ENCODE results near the gene OR13J1. TPM values are rescaled to one million over a fixed set of nuclear protein-coding genes. Genes with fewer than 3 reads are reported as not detected.

OR13J1 gene
- total RNA-seq, 1 donor: not detected

DNA sequence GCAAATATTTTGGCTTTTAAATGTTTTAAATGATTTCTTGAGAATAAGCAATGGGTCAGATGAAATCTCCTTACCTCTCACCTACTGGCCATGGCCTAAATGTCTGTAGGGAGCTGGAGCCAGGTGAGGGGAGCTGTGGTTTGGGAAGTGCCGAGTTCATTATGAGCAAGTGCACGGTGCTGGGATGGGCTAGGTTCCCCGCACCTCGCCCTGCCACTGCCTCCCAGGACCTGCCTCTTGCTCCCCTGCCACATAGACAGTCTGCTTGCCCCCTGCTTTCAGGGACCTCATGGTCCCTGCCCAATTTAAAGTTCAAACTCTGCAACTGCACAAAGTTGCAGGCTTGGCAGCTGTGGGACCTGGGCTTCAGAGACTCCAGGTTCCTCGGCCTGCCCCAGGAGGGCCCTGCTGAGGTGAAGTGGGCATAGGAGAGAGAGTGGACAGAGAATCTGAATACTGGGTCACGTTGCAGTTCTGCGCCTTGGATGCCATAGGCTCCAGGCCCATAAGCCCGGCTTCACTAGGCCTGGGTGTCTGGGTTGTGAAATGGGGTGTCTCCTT lies 5.4 kb downstream of the OR13J1 start:
- H3K4me3 ChIP-seq (ENCODE audit: low read depth, low read length): no peak overlapping the region
- no peak for DNase-seq (ENCODE audit: low read depth)
- TF ChIP-seq, protein P1, sequence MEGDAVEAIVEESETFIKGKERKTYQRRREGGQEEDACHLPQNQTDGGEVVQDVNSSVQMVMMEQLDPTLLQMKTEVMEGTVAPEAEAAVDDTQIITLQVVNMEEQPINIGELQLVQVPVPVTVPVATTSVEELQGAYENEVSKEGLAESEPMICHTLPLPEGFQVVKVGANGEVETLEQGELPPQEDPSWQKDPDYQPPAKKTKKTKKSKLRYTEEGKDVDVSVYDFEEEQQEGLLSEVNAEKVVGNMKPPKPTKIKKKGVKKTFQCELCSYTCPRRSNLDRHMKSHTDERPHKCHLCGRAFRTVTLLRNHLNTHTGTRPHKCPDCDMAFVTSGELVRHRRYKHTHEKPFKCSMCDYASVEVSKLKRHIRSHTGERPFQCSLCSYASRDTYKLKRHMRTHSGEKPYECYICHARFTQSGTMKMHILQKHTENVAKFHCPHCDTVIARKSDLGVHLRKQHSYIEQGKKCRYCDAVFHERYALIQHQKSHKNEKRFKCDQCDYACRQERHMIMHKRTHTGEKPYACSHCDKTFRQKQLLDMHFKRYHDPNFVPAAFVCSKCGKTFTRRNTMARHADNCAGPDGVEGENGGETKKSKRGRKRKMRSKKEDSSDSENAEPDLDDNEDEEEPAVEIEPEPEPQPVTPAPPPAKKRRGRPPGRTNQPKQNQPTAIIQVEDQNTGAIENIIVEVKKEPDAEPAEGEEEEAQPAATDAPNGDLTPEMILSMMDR (IDR thresholded peaks at IDR 0.05; ENCODE audit: insufficient read depth, low read length): no peak

- TF ChIP-seq, protein P1 (IDR thresholded peaks at IDR 0.05; ENCODE audit: insufficient read depth, low read length): no peak
- no peak for DNase-seq (ENCODE audit: low read depth)
- H3K4me3 ChIP-seq (ENCODE audit: low read depth, low read length): no peak overlapping the region
Observed at GRCh38 chr9:35863583-35863982, 6.6 kb downstream of the OR13J1 start.

- H3K4me3 ChIP-seq (ENCODE audit: low read depth, low read length): no peak overlapping the region
- TF ChIP-seq, protein P1 (IDR thresholded peaks at IDR 0.05; ENCODE audit: insufficient read depth, low read length): no peak
- DNase-seq (ENCODE audit: low read depth): no peak
Observed at GRCh38 chr9:35862328-35862727, 7.9 kb downstream of the OR13J1 start.

DNA sequence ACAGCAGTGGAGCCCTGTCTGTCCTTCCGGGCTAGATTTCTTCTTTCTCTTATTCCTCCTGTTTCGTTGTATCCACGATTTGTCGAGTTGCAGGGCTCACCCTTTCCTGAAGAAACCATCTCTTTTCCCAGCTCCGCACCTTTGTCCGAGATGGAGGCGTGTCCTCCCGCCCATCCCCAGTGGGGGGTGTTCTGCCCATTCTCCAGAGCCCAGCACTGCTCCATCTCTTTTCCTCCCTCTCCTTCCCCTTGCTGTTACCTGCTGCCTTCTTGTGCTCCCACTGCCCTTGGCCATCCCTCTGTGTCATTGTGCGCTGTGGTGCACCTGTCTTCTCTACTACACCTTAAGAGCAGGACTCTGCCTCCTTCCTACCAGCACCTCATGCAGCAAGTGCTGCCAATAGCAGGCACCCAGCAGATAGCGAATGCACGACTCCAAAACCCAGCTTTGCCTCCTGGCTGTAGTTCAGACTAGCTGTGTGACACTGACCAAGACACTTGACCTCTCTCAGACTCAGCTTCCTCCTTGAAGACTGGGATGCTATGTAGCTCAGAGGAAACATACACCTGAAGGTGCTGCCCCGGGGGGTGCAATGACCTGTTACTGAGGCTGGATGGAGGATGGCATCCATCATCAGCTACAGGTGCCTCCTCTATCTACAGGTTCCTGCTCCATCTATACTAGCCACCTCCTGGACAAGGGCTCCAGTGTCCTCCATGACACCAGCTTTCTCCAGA lies 8.9 kb downstream of the OR13J1 start:
- TF ChIP-seq, protein P1 (IDR thresholded peaks at IDR 0.05; ENCODE audit: insufficient read depth, low read length): no peak
- H3K4me3 ChIP-seq (ENCODE audit: low read depth, low read length): no peak overlapping the region
- DNase-seq (ENCODE audit: low read depth): no peak

DNA sequence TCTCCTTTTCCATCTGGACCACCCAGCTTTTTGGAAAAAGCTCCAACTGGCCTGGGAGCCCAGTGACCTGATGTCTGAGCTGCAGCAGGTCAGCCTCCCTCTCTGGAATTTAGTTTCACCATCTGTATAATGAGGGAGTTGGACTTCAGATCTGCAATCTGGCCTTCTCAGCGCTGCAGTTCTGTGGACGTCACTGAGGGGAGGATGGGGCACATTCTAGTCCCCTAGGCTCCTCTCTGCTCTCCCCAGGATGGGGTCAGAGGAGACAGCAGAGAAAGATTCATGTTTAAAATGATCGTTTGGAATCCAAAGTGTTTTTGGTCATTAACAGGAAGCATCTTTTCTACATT lies 10.2 kb downstream of the OR13J1 start:
- no peak for DNase-seq (ENCODE audit: low read depth)
- no peak overlapping the region for H3K4me3 ChIP-seq (ENCODE audit: low read depth, low read length)
- TF ChIP-seq, protein P1 (IDR thresholded peaks at IDR 0.05; ENCODE audit: insufficient read depth, low read length): no peak

GRCh38 chr9:35859310-35859989 lies 10.8 kb downstream of the OR13J1 start:
- DNase-seq (ENCODE audit: low read depth): peak; percentile 14
- H3K4me3 ChIP-seq (ENCODE audit: low read depth, low read length): no peak overlapping the region
- TF ChIP-seq, protein P1 (IDR thresholded peaks at IDR 0.05; ENCODE audit: insufficient read depth, low read length): no peak
